ENCODE results near the gene FAM222B.

FAM222B gene

GRCh38 chr17:28718333-28719020 lies 124.1 kb downstream of the FAM222B start:
- Histone ChIP-seq H3K4me3 (peak overlapping the region; percentile 65 to 86), H3K27ac (peak overlapping the region; percentile 96 to 98), H3K9me3 (no peaks in the 10 kb centered on the region), H3K27me3 (no peaks in the 10 kb centered on the region), H3K36me3 (peaks cover 38 to 50% (median 48%) of the 10 kb centered on the region in 3 donors), H3K4me1 (peaks cover 0 to 54% (median 49%) of the 10 kb centered on the region in 4 donors)
- TF ChIP-seq CTCF (IDR thresholded peaks at IDR 0.05), result no peak
- DNase-seq, result no peak
- intact Hi-C loops (cut with DNase I; ENCODE audit: low total_unique reads), result no loop called here

- intact Hi-C loops (cut with DNase I; ENCODE audit: low total_unique reads), result no loop called here
- peaks cover 0 to 51% (median 49%) of the 10 kb centered on the region in 4 donors for H3K4me1 ChIP-seq
- peak; percentile 70 to 90 for DNase-seq
- H3K9me3 ChIP-seq, result no peaks in the 10 kb centered on the region
- H3K27me3 ChIP-seq, result no peaks in the 10 kb centered on the region
- peaks cover 31 to 44% (median 41%) of the 10 kb centered on the region in 3 donors for H3K36me3 ChIP-seq
- peak within 1 kb of the TSS; percentile 96 to 98 for H3K27ac ChIP-seq
- peak within 1 kb of the TSS; percentile 65 to 86 for H3K4me3 ChIP-seq
- peak in 1 of 2 experiments; percentile 26 for TF ChIP-seq CTCF (IDR thresholded peaks at IDR 0.05)
Measured at GRCh38 chr17:28717578-28718332, 124.8 kb downstream of the FAM222B start, which contains the start of gene RAB34. TSS of gene RAB34 (minus strand) at chr17:28717868. CDS start at chr17:28717266, 602 bp downstream.

- DNase-seq, result peak in 1 of 2 donors; percentile 75
- H3K36me3 ChIP-seq, result peaks cover 23 to 36% (median 33%) of the 10 kb centered on the region in 3 donors
- peak overlapping the region; percentile 96 to 98 for H3K27ac ChIP-seq
- peak overlapping the region; percentile 65 to 86 for H3K4me3 ChIP-seq
- H3K27me3 ChIP-seq, result no peaks in the 10 kb centered on the region
- TF ChIP-seq CTCF (IDR thresholded peaks at IDR 0.05), result no peak
- peaks cover 0 to 50% (median 49%) of the 10 kb centered on the region in 4 donors for H3K4me1 ChIP-seq
- H3K9me3 ChIP-seq, result no peaks in the 10 kb centered on the region
- intact Hi-C loops (cut with DNase I; ENCODE audit: low total_unique reads), result no loop called here
Measured at GRCh38 chr17:28716740-28717577, 125.6 kb downstream of the FAM222B start.

GRCh38 chr17:28715217-28715616 lies 127.4 kb downstream of the FAM222B start:
- Histone ChIP-seq H3K4me1 (peaks cover 0 to 40% (median 37%) of the 10 kb centered on the region in 4 donors), H3K4me3 (no peak overlapping the region), H3K9me3 (no peaks in the 10 kb centered on the region), H3K27ac (no peak overlapping the region), H3K27me3 (no peaks in the 10 kb centered on the region), H3K36me3 (peaks cover 11 to 26% (median 23%) of the 10 kb centered on the region in 3 donors)
- no peak for TF ChIP-seq CTCF (IDR thresholded peaks at IDR 0.05)
- intact Hi-C loops (cut with DNase I; ENCODE audit: low total_unique reads), result no loop called here
- DNase-seq, result no peak

GRCh38 chr17:28714281-28714680 lies 128.3 kb downstream of the FAM222B start:
- no peak for TF ChIP-seq CTCF (IDR thresholded peaks at IDR 0.05)
- intact Hi-C loops (cut with DNase I; ENCODE audit: low total_unique reads), result no loop called here
- Histone ChIP-seq H3K4me1 (peaks cover 0 to 43% (median 37%) of the 10 kb centered on the region in 4 donors), H3K36me3 (peaks cover 11 to 26% (median 23%) of the 10 kb centered on the region in 3 donors), H3K27me3 (no peaks in the 10 kb centered on the region), H3K27ac (no peak overlapping the region), H3K4me3 (no peak overlapping the region), H3K9me3 (no peaks in the 10 kb centered on the region)
- DNase-seq, result no peak
